SH-SY5Y (cell line): ENCODE measurements around the gene ROBO3.

Experiments
- GATA2 ChIP-seq: IDR thresholded peaks from 2 replicates; pipeline ENCODE4 v1.6.1; 2011; ENCODE audit warnings: mild to moderate bottlenecking, low read depth, low read length
- GATA3 ChIP-seq: IDR thresholded peaks from 2 replicates; pipeline ENCODE4 v1.6.1; 2011; ENCODE audit warnings: low read depth, mild to moderate bottlenecking, low read length, moderate library complexity

The ROBO3 gene

DNA sequence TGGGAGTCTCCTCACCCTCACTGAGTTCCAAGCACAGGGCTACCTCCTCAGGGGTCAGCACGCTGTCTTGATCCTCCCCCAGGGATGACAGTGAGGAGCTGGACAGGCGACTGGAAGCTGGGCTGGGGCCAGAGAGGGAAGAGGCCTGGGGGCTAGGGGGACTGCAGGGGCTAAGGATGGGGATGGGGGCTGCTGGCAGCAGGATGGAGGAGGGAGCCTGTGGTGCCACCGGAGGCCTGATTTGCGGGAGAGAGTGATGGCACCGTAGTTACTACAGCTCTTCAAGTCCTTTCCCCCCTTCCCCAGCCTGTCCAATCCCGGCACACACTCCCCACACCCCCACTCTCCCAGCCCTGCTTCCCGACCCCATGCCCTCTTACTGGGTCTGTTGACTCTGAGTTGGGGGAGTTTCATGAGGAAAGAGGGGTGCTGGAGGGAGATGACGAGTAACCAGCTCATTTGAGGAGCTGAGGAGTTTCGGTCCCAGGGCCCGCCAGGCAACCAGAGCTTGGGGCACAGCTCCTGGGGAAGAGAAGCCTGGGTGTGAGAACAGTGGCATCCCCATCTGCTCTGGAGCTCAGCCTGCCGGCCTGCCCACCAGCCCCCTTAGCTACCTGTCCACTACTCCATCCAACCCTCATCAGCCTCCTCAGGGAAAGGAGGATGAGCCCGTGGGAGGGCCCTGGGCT is 21.9 kb downstream of the ROBO3 start:
- TF ChIP-seq GATA2 (no peak), GATA3 (no peak)

DNA sequence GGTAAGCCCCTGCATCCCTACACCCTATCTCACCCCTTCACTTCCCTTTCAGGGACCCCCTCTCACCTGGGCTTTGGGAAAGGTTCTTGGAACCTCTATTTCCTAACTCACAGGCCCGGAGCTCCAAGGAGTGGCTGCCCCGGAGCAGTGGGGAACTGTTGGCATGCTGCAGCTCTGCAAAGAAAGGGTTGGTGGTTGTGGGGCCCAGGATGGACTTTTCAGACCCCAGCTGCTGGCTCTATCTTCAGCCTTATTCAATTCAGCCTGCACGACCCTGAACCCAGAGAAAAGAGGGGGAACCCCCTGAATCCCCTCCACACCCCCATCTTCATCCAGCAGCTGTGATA is 22.4 kb downstream of the ROBO3 start:
- TF ChIP-seq GATA3 (no peak), GATA2 (no peak)

DNA sequence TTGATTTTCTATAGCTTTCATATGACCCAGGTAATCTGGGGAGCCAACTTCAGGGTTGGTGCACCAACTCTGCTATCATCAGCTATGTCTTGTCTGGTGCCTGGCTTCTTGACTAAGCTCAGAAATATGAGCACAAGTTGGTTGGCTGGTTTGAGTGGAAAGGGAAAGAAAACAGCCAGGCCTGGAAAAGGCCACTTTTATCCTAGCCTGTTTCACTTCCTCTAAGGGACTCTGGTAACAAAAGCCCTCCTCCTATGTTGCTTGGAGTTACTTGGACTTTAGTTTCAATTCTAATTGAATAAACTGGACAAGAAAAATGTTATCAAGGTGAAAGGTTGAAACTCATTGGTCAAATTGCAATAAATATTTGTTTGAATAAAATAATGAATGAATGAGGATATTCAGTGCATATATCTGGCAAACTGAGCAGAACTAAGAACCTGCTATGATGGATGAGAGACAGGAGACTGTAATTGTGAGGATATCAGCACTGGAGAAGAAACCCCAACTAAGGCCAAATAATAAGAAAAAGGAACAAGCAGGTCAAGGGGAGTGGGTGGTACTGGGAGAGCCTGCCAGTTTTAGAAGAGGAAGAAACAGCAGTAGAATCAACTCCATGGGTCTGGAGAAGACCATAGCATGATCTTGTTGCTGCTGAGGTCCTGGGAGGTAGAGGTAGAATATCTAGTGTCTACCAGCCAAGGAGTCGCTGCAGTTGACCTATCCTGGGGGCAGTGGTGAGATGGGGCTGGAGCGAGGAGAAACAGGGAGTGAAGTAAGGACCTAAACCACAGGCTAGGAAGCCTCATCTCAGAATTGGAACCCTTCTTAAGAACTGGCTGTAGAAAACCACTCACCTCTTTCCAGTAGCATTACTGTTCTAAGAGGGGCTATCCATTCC is 24.2 kb downstream of the ROBO3 start:
- no peak for TF ChIP-seq GATA2
- TF ChIP-seq GATA3, result no peak

DNA sequence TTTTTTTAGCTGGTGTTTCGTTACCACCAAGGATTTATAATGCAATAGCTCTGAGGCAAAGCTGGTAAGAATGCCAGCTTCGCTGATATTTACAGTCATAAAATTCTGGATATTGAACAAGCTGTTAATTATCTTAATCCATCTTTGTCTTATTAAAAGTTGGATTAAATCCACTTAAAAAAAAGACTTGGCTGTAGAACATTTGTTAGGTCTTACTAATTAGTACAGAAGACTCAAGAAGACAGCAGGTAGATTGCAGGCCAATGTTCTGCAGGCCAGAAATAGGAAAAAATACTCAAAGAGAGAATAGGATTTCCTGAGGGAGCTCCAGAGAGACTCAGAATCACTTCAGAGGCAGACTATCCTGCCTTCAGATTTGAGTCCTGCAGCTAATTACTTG is 24.9 kb downstream of the ROBO3 start:
- TF ChIP-seq GATA3, result no peak
- TF ChIP-seq GATA2, result no peak

DNA sequence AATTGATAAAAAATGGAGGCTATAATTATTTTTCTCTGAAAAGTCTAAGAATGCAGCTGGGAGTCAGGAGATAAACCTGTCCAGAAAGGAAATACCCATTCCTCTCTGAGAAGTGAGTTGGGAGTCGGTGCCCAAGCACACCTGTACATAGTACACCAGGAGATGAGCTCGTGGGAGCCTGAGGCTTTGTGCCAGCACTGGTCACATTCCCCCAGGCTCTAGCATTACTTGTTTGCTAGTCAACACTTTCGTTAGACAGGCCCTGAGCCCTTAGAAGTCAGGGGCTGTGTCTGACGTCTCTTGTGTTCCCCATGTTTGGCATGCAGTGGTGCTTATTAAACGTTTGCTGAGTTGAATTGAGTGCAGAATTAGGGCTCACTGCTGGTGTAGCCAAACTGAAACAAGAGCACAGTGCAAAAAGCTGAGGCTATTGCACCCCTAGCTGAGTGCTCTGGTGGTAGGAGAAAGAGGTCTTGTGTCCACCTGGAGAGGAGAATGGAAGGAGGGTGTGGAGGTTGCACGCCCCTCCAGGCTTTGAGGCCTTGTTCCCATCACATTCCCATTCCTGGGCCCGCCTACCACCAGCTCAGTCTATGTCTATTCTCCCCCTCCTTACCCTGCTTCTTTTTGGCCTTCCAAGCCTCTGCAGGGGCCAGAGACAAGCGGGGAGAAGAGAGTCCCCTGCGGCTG is 25.6 kb downstream of the ROBO3 start:
- TF ChIP-seq GATA2 (no peak), GATA3 (no peak)

DNA sequence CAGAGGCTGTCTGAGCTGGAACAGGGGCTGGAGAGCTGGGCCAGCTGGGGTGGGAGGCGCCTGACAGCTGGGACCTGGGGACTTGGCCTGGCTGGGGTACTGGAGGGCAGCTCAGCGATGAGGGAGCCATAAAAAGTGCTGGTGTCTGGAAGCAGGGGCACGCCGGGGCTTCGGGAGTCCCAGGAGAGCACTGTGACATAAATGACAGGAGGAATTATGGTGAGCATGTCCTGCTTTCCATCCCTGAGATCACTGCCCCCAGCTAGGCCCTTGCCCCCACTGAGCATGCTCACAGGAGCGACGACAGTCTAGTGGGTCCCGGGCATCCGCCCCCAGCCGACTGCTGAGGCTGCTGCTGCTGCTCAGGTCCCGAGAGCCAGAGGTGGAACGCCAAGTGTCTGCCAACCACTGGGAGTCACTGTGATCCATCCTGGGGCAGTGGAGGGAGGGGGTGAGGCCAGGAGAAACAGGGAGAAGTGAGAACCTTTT is 26.2 kb downstream of the ROBO3 start:
- TF ChIP-seq GATA3 (no peak), GATA2 (no peak)

DNA sequence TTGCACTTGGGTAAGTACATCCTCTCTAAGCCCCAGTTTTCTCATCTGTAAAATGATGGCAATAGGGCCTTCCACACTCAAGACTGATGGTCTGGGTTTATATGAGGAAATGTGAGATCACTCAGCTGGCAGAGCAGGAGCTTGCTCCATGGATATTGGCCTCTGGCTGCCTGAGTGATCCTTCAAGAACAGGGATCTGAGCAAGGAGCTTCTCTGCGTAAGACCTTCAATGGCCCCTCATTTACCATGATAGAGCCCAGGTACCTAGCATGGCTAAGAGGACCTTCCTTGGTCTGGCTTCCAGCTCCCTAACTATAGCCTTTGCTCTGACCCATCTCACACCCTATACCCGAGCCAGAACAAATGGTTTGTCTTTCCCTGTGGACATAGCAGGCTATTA is 26.9 kb downstream of the ROBO3 start:
- no peak for TF ChIP-seq GATA2
- no peak for TF ChIP-seq GATA3

DNA sequence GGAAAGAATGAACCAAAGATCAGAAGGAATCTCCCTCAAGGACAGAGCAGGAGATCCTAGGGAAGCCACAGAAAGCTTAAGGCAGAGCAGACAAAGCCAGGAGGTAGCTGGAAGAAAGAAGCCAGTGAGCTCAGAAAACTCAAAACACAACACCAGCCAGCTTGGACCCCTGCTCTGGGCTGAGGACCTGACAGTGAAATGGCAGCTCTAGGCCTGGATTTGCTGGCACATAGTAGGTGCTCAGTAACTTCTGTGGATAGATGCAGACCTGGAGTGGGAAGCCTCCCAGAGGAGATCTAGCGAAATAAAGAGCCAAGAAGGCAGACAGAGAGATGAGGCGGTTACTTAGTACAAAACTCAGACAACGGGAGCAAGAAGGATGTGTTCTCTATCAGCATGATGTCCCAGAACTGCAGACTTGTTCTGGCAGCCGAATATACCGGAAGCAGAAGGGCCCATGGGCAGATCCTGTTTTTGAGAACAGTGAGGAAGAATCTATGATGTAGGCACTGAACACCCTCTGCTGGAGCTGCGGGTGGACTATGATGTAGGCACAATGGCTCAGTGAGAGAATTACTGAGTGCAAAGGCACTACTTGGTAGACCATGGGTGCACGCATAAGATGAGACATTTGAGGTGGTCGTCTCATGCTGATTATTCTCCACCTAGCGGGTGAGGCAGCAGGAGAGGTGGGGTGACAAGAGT is 27.7 kb downstream of the ROBO3 start:
- TF ChIP-seq GATA3, result no peak

DNA sequence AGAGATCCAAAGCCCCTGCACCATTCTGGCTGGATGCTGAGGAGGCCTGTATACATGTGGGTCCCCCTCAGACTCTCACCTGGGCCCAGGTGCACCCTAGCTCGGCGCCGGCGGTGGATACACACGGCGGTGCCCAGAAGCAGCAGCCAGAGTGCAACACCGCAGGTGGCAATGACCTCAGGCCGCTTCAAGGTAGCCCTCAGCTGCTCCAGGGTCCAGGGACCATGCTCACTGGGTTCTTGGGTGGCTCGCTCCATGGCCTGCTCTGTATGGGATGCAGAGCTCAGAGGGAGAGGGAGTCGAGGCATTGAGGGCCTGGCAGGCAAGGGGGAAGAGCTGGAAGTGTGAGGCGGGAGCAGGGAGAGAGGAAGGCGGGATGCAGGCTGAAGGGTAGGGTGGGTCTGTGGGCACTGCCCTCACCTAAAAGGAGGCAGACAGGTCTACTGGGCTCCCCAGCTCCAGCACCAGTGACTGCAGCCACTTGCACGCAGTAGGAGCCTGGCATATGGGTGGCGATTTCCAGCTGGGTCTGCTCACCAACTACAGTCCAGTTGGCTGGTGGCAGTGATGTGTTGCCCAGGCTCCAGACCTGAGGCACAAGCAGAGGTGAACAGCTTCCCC is 28.7 kb downstream of the ROBO3 start:
- TF ChIP-seq GATA2 (no peak), GATA3 (no peak)

DNA sequence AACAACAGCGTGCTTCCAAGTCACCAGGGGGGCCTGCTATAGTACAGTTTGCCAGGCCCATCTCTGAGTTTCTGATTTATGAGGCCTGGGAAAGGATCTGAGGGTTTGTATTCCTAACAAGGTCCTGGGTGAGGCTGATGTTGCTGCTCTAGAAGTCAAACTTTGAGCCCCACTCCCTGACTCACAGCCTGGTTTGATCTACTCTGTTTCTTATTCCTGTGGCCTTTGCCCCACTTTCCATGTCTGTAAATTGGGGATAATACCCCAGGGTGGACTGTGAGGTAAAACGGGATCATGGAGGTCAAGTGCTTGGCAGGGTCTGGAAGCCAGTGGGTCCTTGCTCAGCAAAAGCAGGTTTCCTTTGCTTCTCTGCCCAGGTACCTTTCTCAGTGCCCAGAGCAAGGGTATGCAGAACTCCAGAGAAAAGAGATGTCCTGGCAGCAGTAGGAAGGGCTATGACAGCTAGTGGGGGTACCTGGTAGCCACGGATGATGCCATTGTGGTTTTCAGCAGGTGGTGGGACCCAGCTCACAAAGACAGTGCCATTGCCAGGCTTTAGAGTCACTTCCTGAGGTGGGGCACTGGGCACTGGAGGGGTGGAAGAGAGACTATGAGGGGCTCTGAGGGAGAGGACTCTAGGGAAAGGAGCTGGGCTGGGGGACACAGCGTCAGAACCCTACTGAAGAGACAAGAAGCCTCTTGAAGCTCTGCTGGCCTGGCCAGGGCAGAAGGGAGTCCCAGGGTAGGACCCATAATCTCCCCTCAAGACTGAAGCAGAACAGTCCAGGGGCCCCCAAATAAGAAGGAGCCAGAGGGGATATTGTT is 29.6 kb downstream of the ROBO3 start:
- no peak for TF ChIP-seq GATA2
- no peak for TF ChIP-seq GATA3

DNA sequence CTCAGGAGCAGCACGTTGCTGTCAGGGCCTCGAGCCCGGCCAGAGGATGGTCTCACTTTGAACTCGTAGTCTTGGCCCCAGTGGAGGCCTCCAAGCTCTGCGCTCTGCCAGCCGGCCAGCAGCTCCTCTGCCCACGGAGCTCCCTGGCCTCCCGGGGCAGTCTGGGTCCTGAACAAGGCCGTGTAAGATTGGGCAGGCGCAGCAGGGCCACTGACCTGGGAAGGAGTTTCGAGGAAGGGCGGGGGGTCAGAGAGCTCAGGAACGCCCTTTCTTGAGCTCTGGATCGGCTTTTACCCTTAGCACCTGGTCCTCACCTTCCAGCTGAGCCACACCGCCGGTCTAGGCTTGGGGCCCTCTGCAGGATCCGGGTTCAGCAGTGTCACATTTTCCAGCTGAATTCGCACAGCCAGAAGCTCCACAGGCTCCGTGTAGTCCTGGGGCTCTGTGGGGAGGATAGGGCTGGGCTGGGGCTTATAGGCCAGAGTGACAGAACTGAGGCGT is 30.3 kb downstream of the ROBO3 start:
- no peak for TF ChIP-seq GATA3
- TF ChIP-seq GATA2, result no peak

DNA sequence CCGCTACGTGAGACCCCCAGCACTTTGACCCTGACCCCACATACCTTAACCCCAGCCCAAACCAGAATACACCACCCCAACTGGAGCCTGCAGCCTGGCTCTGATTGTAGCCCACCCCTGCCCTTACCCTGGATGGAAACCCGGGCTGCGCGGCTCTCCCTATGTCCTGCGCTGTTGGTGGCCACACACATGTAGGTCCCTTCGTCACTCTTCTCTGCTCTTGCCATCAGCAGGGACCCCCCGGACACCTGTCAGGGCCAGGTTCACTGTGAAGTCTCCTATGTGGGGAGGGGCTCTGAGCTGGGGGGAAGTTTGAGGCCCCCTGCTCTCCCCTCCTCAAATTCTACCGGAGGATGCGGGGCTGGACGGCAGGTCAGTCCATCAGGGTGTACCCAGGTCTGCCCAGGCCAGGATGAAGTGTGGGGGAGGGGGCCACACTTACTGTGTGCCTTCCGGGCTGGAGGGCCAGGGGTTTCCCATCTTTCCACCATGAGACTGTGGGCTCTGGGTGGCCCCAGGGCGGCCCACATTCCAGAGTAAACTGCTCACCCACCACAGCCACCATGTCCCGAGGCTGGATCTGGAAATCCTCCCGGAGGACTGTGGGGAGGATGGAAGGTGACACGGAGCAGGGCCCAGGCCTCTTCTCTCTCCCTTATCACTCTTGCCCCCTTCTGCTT is 31.0 kb downstream of the ROBO3 start:
- no peak for TF ChIP-seq GATA3
- TF ChIP-seq GATA2, result no peak

DNA sequence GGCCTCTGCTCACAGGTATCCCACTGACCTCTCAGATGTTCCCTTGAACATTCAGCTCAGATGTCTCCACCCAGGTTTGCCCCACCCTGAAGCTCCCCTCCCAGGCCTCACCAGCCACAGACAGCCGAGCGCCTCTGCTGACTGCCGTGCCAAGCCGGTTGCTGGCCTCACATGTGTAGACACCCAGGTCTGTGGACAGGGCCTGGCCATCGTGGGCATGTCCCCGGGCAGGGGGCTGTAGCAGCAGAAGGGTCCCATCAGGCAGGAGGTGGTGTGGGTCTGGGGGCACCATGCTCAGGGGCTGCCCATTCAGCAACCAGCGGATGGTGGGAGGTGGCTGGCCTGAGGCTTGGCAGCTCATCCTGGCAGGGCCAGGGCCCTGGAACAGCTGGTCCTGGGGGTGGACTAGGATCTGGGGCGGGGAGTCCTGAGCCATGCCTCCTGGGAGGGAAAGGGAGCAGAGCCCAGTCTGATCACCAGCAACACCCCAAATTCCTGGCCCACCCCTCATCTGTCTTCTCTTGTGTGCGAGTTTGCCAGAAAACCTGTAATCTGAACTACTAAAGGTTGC is 31.7 kb downstream of the ROBO3 start:
- TF ChIP-seq GATA2 (no peak), GATA3 (no peak)
